GM12878 (cell line): Measurements from ENCODE around the gene FBXO17. TPM values are rescaled to one million over a fixed set of nuclear protein-coding genes. Genes with fewer than 3 reads are reported as not detected.

Source experiments
- ATAC-seq: fragments of 200-7000 bp; cut with Tn5 transposase; 3 replicates; pipeline ENCODE4 v1.9.1; 2020; ENCODE audit warnings: mild to moderate bottlenecking, moderate library complexity
- BruUV-seq: library from RNA; stranded (reverse); fragments of 400-500 nt; replicated peaks from 2 replicates; lab custom pipeline; 2021; lab: Mats Ljungman, UMichigan
- CTCF ChIA-PET: fragments of 300-600 bp; sonication (Branson Sonifier 250); formaldehyde crosslinking; extraction: SDS; loops from one replicate; lab custom pipeline; 2021; ENCODE audit warnings: inconsistent platforms; lab: Yijun Ruan, JAX
- POLR2A ChIA-PET: fragments of 350-600 bp; formaldehyde crosslinking; extraction: SDS; loops from one replicate; lab custom pipeline; 2021; ENCODE audit warnings: inconsistent platforms; lab: Charles Lee
- RAD21 ChIA-PET: fragments of 300-600 bp; sonication (Branson Sonifier 250); formaldehyde crosslinking; loops from one replicate; lab custom pipeline; 2023; ENCODE audit warnings: antibody characterized with exemption; ENCODE audit not compliant: unreplicated experiment; lab: Charles Lee
- SMC1A ChIA-PET: fragments of 300-600 bp; sonication (Branson Sonifier 250); formaldehyde crosslinking; loops from one replicate; lab custom pipeline; 2023; ENCODE audit not compliant: unreplicated experiment, uncharacterized antibody; lab: Charles Lee
- DNase-seq: peaks from one replicate; pipeline ENCODE4 v3.0.0-alpha.2; 2011; ENCODE audit warnings: low read depth, low spot score
- FAIRE-seq: peaks from 3 replicates; lab custom pipeline; 2011; peaks lifted over from hg19 to GRCh38; lab: Jason Lieb, UNC
- H2AFZ ChIP-seq: 2 replicates; pipeline ENCODE4 v1.6.0; 2011; ENCODE audit warnings: low read depth, low read length, control low read depth; ENCODE audit not compliant: control insufficient read depth
- H3K27ac ChIP-seq: 2 replicates; pipeline ENCODE4 v1.5.1; 2011; ENCODE audit warnings: control low read depth; ENCODE audit not compliant: control insufficient read depth, insufficient read depth
- H3K27me3 ChIP-seq, 2 experiments: replicated peaks in 1 of 2; 2 replicates each; pipeline versions ENCODE4 v1.6.0 to v1.6.1; 2011; ENCODE audit warnings: low read length in 1 of 2; ENCODE audit not compliant: control insufficient read depth in 2 of 2, insufficient read depth in 2 of 2
- H3K36me3 ChIP-seq, 2 experiments: 2 replicates each; pipeline ENCODE4 v1.5.1; 2011; ENCODE audit warnings: low read length in 1 of 2; ENCODE audit not compliant: control insufficient read depth in 2 of 2, insufficient read depth in 2 of 2
- H3K4me1 ChIP-seq: 2 replicates; pipeline ENCODE4 v1.6.1; 2011; ENCODE audit warnings: mild to moderate bottlenecking, low read length, moderate library complexity, mixed read lengths; ENCODE audit not compliant: control insufficient read depth, insufficient read depth
- H3K4me2 ChIP-seq: 2 replicates; pipeline ENCODE4 v1.6.0; 2011; ENCODE audit warnings: control low read depth; ENCODE audit not compliant: control insufficient read depth, insufficient read depth
- H3K4me3 ChIP-seq: fragments of 200-600 bp; sonication (generic); 2 replicates; pipeline ENCODE4 v1.5.1; 2016
- H3K79me2 ChIP-seq: 2 replicates; pipeline ENCODE4 v1.6.0; 2011; ENCODE audit warnings: low read length; ENCODE audit not compliant: control insufficient read depth, insufficient read depth
- H3K9ac ChIP-seq: 2 replicates; pipeline ENCODE4 v1.8.0; 2011; ENCODE audit warnings: low read length, control low read depth, mixed read lengths; ENCODE audit not compliant: control insufficient read depth, insufficient read depth
- H3K9me3 ChIP-seq: replicated peaks from 3 replicates; pipeline ENCODE4 v1.5.1; 2011; ENCODE audit warnings: mild to moderate bottlenecking, low read length; ENCODE audit not compliant: control insufficient read depth, insufficient read depth
- H4K20me1 ChIP-seq: 2 replicates; pipeline ENCODE4 v1.6.0; 2011; ENCODE audit not compliant: control insufficient read depth, insufficient read depth
- KLF5 ChIP-seq: fragments of 450-650 bp; IDR thresholded peaks from 2 replicates; pipeline ENCODE4 v1.6.1; 2014; ENCODE audit warnings: mild to moderate bottlenecking; ENCODE audit not compliant: partially characterized antibody
- NFXL1 ChIP-seq: fragments of 450-650 bp; IDR thresholded peaks from 2 replicates; pipeline ENCODE4 v1.6.1; 2017; ENCODE audit warnings: antibody characterized with exemption, mild to moderate bottlenecking, borderline replicate concordance
- POLR2A ChIP-seq: IDR thresholded peaks from 2 replicates; pipeline ENCODE4 v1.6.1; 2011; ENCODE audit warnings: low read depth, mild to moderate bottlenecking, low read length
- SUPT20H ChIP-seq: IDR thresholded peaks from 2 replicates; pipeline ENCODE4 v1.6.1; 2011; ENCODE audit warnings: low read depth, mild to moderate bottlenecking, low read length, moderate library complexity, borderline replicate concordance; ENCODE audit not compliant: control insufficient read depth
- ZNF384 ChIP-seq: IDR thresholded peaks from 2 replicates; pipeline ENCODE4 v1.6.1; 2012; ENCODE audit warnings: low read depth, mild to moderate bottlenecking, low read length, improper control_type of control experiment, borderline replicate concordance
- WGBS: methylation state at CpG from one replicate; pipeline ENCODE4 v1.1.6; 2016; ENCODE audit warnings: low lambda C conversion rate; ENCODE audit not compliant: insufficient replicate concordance, insufficient coverage; ENCODE audit errors: missing lambda C conversion rate; 5-methylcytosine and 5-hydroxymethylcytosine counted together
- in situ Hi-C: fragments of 300-500 bp; cut with MboI; formaldehyde crosslinking; loops from 9 replicates; pipeline ENCODE4 v1.14.3; 2018; ENCODE audit warnings: mixed read lengths
- intact Hi-C: fragments of 100-400 bp; cut with micrococcal nuclease; formaldehyde crosslinking; loops from one replicate; pipeline ENCODE4 v1.14.2; 2022; ENCODE audit not compliant: unreplicated experiment
- polyA plus RNA-seq, 11 experiments: library from polyadenylated mRNA; depleted of rRNA in 4 of 11; unstranded in 6 of 11; stranded (reverse) in 5 of 11; fragments of >200 nt; fragmentation: Nextera tagmentation in 4 of 11; fragmentation: Illumina TruSeq in 1 of 11; extraction: Ambion mirVana in 4 of 11; extraction: Trizol in 1 of 11; gene quantifications; 1 replicate in 1 of 11; 2 replicates in 10 of 11; pipeline versions ENCODE4 v1.2.1 to v1.2.3, GENCODE V29; 2011 to 2016; ENCODE audit warnings: inconsistent platforms in 2 of 11, missing spikeins in 2 of 11, low read depth in 1 of 11
- total RNA-seq, 4 experiments: library from RNA; depleted of rRNA in 3 of 4; stranded (reverse); fragments of >200 nt in 3 of 4; fragmentation: Illumina TruSeq in 1 of 4; extraction: Trizol in 1 of 4; gene quantifications; 2 replicates each; pipeline versions ENCODE4 v1.2.1 to v1.2.3, GENCODE V29; 2013 to 2021
- TF ChIP-seq, protein P1 (sequence below): fragments of 450-650 bp; formaldehyde crosslinking; IDR thresholded peaks from 2 replicates; pipeline ENCODE4 v1.4.0; 2022; ENCODE audit warnings: mild to moderate bottlenecking, moderate library complexity

FBXO17 gene
- total and polyA plus RNA-seq, 10 of the 15 experiments (the other 5 are each of a cell fraction or from before 2014, with no cell fraction given) = 2.2 to 11.1 (median 5.3) TPM

DNA sequence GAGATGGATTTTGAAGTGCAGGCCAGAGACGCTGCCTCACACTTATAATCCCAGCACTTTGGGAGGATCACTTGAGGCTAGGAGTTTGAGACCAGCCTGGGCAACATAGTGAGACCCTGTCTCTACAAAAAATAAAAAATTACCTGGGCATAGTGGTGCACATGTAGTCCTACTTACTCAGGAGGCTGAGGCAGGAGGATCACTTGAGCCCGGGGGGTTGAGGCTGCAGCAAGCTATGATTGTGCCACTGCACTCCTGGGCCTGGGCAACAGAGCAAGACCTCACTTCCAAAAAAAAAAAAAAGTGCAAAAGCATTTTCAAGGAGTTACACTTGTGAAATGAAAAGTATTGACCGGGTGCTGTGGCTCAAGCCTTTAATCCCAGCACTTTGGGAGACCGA lies 27.6 kb upstream of the FBXO17 start:
- Histone ChIP-seq H3K4me1 (peaks cover 27% of the 10 kb centered on the region), H3K79me2 (no peaks in the 10 kb centered on the region), H3K4me3 (no peak overlapping the region), H3K27ac (no peak overlapping the region), H3K9ac (no peak overlapping the region), H4K20me1 (no peaks in the 10 kb centered on the region), H2AFZ (no peak overlapping the region), H3K27me3 (no peaks in the 10 kb centered on the region), H3K36me3 (no peaks in the 10 kb centered on the region), H3K9me3 (no peaks in the 10 kb centered on the region; the same call in 2 of the 3 replicates), H3K4me2 (no peak overlapping the region)
- DNase-seq (no peak), ATAC-seq (no peak), FAIRE-seq (no peak)
- BruUV-seq = no TSS peak
- intact Hi-C loops (no loop called here), in situ Hi-C loops (no loop called here)
- SMC1A ChIA-PET = no interaction called here
- POLR2A ChIA-PET = no interaction called here
- CTCF ChIA-PET = no interaction called here
- TF ChIP-seq KLF5 = no peak
- no peak for TF ChIP-seq SUPT20H
- no peak for TF ChIP-seq POLR2A
- TF ChIP-seq NFXL1 = no peak
- TF ChIP-seq, protein P1, sequence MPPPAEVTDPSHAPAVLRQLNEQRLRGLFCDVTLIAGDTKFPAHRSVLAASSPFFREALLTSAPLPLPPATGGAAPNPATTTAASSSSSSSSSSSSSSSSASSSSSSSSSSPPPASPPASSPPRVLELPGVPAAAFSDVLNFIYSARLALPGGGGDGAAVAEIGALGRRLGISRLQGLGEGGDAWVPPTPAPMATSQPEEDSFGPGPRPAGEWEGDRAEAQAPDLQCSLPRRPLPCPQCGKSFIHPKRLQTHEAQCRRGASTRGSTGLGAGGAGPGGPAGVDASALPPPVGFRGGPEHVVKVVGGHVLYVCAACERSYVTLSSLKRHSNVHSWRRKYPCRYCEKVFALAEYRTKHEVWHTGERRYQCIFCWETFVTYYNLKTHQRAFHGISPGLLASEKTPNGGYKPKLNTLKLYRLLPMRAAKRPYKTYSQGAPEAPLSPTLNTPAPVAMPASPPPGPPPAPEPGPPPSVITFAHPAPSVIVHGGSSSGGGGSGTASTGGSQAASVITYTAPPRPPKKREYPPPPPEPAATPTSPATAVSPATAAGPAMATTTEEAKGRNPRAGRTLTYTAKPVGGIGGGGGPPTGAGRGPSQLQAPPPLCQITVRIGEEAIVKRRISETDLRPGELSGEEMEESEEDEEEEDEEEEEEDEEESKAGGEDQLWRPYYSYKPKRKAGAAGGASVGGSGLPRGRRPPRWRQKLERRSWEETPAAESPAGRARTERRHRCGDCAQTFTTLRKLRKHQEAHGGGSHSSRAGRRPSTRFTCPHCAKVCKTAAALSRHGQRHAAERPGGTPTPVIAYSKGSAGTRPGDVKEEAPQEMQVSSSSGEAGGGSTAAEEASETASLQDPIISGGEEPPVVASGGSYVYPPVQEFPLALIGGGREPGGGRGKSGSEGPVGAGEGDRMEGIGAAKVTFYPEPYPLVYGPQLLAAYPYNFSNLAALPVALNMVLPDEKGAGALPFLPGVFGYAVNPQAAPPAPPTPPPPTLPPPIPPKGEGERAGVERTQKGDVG (CRISPR knock-in tag) = no peak
- TF ChIP-seq ZNF384 = no peak
- RAD21 ChIA-PET = no interaction called here
- 45% methylated on average over 4 of the region's 4 CpGs for WGBS
